ENCODE results near the gene C1QTNF3. TPM values are rescaled to one million over a fixed set of nuclear protein-coding genes. Genes with fewer than 3 reads are reported as not detected.
"Not testable (repeated sequence)": the region's sequence is repeated elsewhere in the genome, so short reads cannot be mapped to it uniquely, and the experiment has no call there.

The C1QTNF3 gene
- polyA plus RNA-seq, 1 donor, result 50.5 TPM

DNA sequence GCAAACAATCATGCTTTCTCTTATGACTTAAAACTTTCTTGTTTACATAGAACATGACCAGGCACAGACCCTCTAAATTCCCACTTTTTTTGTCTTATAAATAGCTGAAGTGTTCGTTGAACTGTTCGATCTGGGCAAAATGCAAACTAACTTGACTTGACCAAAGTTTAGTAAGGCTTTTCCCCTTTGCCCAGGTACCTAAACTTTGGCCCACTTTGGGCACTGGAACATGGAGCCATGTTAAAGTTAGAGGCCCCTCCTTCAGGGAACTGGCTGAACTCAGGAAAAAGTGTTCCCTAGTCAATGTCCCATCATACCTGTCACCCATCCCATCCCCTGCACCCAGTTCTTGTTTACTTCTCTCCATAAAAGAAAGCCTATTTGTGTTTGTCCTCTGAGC lies 25.8 kb downstream of the C1QTNF3 start:
- DNase-seq, result no peak

DNA sequence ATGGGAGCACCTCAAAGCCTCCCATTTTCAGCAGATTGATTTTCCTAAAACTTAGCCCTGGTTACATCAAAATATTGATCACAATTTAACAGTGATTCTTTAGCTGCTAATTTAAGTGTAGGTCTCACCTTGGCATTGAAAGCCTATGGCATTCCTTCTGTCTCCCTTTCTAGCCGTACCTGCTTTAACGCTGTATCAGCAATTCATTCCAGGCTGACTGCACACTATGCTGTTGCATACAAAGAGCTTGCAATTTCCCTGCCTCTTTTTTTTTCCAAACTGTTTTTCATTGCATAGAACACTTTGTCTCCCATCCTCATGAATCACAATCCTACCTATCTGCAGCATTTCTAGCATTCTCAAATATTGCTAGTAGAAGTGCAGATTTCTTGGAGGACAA lies 26.3 kb downstream of the C1QTNF3 start:
- no peak for DNase-seq

GRCh38 chr5:34016222-34016621 lies 26.8 kb downstream of the C1QTNF3 start:
- DNase-seq, result no peak

DNA sequence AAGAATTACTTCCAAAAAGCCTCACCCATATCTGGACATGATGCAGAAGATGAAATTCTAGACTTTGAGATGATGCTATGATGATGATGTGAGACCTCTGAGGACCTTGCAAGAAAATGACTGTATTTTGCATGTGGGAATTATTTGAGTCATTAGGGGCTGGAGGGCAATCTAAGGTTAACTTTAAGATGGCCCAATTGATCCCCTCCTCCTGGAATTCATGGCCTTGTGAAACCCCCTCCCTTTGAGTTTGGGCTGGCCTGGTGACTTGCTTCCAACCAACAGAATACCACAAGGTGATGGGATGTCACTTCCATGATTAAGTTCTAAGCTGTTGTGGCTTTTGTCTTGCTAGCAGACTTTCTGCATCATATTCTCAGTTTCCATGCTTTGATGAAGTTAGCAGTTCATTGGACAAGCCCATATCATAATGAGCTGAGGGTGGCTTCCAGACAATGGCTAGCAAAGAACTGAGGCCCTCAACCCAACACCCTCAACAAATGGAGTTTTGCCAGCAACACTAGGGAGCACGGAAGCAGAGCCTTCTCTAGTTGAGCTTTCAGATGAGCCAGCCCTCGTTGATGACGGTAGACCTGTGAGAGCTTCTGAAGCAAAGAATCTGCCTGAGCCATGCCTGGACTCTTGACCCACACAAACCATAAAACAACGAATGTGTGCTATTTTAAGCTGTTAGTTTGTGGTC lies 27.7 kb downstream of the C1QTNF3 start:
- no peak for DNase-seq

DNA sequence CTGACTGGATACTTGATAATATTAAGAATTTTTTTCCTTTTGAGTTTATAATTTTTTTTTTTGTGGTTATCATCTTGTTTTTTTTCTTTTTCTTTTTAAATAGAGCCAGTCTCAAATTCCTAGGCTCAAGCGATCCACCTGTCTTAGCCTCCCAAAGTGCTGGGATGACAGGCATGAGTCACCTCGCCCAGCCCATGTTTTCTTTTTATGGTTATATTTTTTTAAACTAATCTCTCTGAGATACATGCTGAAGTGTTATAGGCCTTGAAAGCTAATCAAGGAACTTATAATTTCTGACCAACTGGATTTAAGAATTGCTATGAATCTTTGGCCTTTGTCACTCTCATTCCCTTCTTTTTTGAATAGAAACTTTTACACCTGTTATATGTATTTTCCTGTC lies 28.4 kb downstream of the C1QTNF3 start:
- no peak for DNase-seq

GRCh38 chr5:34013547-34013946 lies 29.5 kb downstream of the C1QTNF3 start:
- DNase-seq, result no peak

- DNase-seq, result peak; percentile 45
Measured at GRCh38 chr5:34012791-34013190, 30.2 kb downstream of the C1QTNF3 start.

DNA sequence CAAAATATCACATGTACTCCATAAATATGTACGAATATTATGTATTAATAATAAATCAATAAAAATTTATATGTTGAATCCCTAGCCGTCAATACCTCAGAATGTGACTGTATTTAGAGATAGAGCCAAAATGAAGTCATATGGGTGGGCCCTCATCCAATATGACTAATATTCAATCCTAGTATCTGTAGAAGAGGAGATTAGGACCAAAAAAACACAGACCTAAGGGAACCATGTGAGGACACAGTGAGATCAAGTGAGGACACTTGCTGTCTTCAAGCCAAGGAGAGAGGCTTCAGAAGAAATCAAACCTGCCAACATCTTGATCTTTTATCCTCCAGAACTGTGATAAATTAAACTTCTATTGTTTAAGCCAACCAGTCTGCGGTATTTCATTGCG lies 31.5 kb downstream of the C1QTNF3 start:
- DNase-seq, result no peak

- not testable (repeated sequence) for DNase-seq
Measured at GRCh38 chr5:34010146-34010545, 32.9 kb downstream of the C1QTNF3 start.

- DNase-seq, result no peak
Measured at GRCh38 chr5:34009610-34010009, 33.4 kb downstream of the C1QTNF3 start.

DNA sequence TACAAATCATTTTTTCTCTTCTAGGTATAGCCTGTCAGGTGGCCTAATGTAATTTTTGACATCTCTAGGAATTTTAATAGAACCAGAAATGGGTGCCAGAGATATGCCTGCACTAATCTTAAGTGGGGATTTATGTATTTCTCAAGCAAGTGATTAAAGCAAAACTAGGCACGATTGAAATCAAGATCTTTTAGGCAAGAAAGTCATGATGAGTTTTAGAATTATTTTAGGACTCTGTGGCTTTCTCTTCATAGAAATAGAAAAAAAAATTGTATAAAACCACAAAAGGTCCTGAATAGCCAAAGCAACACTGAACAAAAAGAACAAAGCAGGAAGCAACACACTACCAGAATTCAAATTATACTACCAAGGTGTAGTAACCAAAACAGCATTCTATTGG lies 34.2 kb downstream of the C1QTNF3 start:
- DNase-seq, result no peak

GRCh38 chr5:34007621-34008600 lies 35.1 kb downstream of the C1QTNF3 start, which contains the start of gene AMACR:
AMACR (minus strand) TSS chr5:34008050; CDS start chr5:34008019, 31 bp downstream.
- DNase-seq, result peak; percentile 95

DNA sequence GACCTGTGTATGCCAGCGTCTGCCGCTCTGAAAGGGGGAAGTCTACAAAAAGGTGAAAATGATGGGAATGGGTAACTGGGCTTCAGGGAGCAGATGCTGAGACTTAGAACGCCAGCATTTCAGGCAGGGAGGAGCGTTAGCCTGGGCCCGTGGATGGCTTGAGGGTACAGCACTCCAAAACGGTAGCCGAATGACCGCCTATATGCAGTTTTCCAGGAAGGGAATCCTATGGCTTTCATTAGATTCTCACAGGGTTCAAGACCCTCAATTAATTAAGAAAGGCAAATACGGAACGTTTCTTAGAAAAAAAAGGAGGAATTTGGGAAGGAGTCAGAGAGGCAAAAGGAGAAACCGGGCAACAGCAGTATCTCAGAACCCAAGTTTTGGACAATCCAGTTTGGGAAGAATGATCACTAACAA lies 35.8 kb downstream of the C1QTNF3 start:
- peak; percentile 21 for DNase-seq

GRCh38 chr5:34005681-34006080 lies 37.3 kb downstream of the C1QTNF3 start:
- DNase-seq, result no peak

- DNase-seq, result no peak
Measured at GRCh38 chr5:34005211-34005610, 37.8 kb downstream of the C1QTNF3 start.

GRCh38 chr5:34003941-34004340 lies 39.1 kb downstream of the C1QTNF3 start:
- DNase-seq, result no peak

DNA sequence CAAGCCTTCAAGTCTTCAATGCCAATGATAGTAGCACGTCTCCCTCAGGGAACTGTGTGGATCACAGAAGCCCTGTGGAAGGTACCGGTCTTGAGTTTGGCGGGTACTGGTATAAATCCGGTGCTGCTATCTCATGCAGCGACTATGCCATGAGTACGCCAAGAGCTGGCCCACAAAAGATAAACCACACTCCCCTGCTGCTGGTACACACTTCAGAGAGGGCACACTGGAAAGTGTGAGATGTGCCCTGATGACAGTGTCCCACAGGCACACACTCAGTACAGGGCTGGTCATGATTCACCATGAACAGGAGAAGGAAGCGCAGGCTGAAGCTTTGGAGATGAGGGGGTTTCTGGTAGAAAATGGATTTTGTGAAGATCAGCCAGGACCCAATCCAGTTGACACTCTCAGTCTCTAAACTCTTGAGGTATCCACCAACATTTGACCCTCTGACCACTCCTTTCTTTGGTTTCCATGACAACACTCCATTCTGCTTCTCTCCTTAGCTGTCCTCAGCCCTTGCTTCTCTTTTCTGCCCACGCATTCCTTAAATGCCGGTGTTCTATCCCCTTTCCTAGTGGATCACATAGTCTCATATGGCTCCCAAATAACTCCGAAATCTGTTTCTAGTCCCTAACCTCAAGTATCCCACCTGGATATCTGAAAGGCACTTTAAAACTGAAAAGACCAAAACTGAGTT lies 40.2 kb downstream of the C1QTNF3 start:
- no peak for DNase-seq

GRCh38 chr5:34001241-34001841 lies 41.7 kb downstream of the C1QTNF3 start:
- no peak for DNase-seq

DNA sequence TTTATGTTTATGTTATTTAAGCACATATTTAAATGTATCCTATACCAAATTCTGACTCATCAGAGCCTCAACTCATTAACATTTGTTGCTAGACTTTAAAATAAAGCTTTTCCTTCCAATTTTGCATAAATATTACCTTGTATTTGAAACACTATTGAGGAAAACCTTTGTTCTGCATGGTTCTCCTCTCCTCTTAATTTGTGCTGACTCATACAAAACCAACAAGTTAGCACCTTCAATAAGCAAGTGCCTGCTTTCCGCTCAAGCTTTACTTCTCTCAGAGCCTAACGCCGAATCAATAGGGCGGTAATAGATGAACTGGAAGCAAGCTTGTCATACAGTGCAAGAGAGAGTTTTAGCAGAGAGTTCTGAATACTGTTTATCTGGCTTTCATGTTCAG lies 43.0 kb downstream of the C1QTNF3 start:
- no peak for DNase-seq

- peak; percentile 75 for DNase-seq
Measured at GRCh38 chr5:33997331-33997983, 45.6 kb downstream of the C1QTNF3 start.

- no peak for DNase-seq
Measured at GRCh38 chr5:33995865-33996264, 47.1 kb downstream of the C1QTNF3 start.

- DNase-seq, result no peak
Measured at GRCh38 chr5:33994845-33995244, 48.2 kb downstream of the C1QTNF3 start.
